ENCODE measurements around the gene PIK3R3.
"Not testable (repeated sequence)": the region's sequence is repeated elsewhere in the genome, so short reads cannot be mapped to it uniquely, and the experiment has no call there.

The PIK3R3 gene

DNA sequence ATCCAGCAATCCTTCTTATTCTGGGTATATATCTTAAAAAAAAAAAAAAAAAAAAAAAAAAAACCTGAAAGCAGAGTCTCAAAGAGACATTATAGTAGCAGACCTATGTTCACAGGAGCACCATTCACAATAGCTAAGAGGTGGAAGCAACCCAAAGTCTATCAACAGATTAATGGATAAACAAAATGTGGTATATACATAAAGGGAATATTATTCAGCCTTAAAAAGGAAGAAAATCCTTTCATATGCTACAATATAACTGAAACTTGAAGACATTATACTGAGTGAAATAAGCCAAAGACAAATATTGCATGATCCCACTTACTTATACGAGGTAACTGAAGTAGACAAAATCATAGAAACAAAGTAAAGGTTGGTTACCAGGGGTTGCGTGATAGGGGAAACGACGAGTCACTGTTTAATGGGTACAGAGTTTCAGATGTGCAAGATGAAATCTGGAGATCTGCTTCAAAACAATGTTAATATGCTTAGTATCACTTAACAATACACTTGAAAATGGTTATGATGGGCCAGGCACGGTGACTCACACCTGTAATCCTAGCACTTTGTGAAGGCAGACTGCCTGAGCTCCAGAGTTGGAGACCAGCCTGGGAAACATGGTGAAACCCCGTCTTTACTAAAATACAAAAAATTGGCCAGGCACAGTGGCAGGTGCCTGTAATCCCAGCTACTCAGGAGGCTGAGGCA, 29.5 kb downstream of the PIK3R3 start:
- ATAC-seq (ENCODE audit: low read depth): no peak
- Mint-ChIP-seq H3K4me1 (no peaks in the 10 kb centered on the region), H3K9me3 (peaks cover 5% of the 10 kb centered on the region), H3K36me3 (peaks cover 2% of the 10 kb centered on the region), H3K27me3 (peaks cover 2% of the 10 kb centered on the region), H3K27ac (no peak overlapping the region), H3K4me3 (no peak overlapping the region)
- no peak for DNase-seq (ENCODE audit: low spot score in 2 of 2)

- Mint-ChIP-seq H3K36me3 (peaks cover 2% of the 10 kb centered on the region), H3K27ac (no peak overlapping the region), H3K9me3 (peaks cover 5% of the 10 kb centered on the region), H3K27me3 (no peaks in the 10 kb centered on the region), H3K4me3 (no peak overlapping the region), H3K4me1 (no peaks in the 10 kb centered on the region)
- no peak for DNase-seq (ENCODE audit: low spot score in 2 of 2)
- ATAC-seq (ENCODE audit: low read depth): no peak
Measured at GRCh38 chr1:46099215-46099614, 33.2 kb downstream of the PIK3R3 start.

- Mint-ChIP-seq H3K36me3 (peaks cover 2% of the 10 kb centered on the region), H3K4me1 (no peaks in the 10 kb centered on the region), H3K4me3 (peak overlapping the region; percentile 24), H3K27me3 (no peaks in the 10 kb centered on the region), H3K9me3 (peaks cover 5% of the 10 kb centered on the region), H3K27ac (no peak overlapping the region)
- ATAC-seq (ENCODE audit: low read depth) (no peak), DNase-seq (ENCODE audit: low spot score in 2 of 2) (no peak)
Measured at GRCh38 chr1:46098027-46098712, 34.3 kb downstream of the PIK3R3 start.

DNA sequence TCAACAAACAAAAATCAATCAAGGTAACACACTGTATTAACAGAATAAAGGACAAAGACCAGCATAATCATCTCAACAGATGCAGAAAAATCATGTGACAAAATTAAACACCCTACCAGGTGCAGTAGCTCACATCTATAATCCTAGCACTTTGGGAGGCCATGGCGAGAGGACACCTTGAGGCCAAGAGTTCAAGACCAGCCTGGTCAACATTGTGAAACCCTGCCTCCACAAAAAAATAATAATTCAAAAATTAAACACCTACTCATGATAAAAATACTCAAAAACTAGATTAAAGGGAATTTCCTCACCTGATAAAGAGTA, 35.3 kb downstream of the PIK3R3 start:
- H3K27me3 Mint-ChIP-seq: no peaks in the 10 kb centered on the region
- peaks cover 5% of the 10 kb centered on the region for H3K9me3 Mint-ChIP-seq
- peaks cover 2% of the 10 kb centered on the region for H3K36me3 Mint-ChIP-seq
- ATAC-seq (ENCODE audit: low read depth) (no peak), DNase-seq (ENCODE audit: low spot score in 2 of 2) (no peak)
- H3K4me3 Mint-ChIP-seq: no peak overlapping the region
- H3K4me1 Mint-ChIP-seq: no peaks in the 10 kb centered on the region
- H3K27ac Mint-ChIP-seq: no peak overlapping the region

DNA sequence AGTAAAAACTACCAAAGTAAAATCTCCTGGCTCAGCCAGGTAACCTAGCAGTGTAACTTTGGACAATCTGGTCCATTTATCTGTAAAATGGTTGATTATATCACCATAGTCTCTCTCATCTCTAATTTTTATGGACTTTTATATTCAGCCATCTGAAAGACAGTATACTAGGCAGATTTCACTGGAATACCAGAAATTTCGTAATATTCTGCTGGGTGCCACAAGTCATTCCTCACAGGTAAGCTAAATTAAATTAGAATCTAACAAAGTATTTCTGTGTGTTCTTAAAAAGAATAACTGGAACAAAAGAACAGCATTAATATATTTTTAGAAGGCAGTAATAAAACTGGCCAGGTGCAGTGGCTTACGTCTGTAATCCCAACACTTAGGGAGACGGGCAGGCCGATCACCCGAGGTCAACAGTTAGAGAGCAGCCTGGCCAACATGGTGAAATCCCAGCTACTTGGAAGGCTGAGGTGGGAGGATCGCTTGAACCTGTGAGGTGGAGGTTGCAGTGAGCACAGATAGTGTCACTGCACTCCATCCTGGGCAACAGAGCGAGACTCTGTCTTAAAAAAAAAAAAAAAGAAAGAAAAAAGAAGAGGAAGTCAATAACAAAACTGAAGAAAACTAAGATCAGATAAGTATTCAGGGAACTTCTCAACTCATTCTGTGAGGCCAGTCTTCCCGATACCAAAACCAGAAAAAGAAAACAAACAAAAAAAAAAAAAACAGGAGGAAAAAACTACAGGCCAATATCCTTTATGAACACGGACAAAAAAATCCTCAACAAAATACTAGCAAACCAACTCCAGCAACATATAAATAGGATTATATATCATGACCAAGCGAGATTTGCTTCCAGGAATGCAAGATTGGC, 35.9 kb downstream of the PIK3R3 start:
- DNase-seq (ENCODE audit: low spot score in 2 of 2) (no peak), ATAC-seq (ENCODE audit: low read depth) (peak; percentile 37)
- H3K27me3 Mint-ChIP-seq: no peaks in the 10 kb centered on the region
- H3K27ac Mint-ChIP-seq: no peak overlapping the region
- peaks cover 2% of the 10 kb centered on the region for H3K36me3 Mint-ChIP-seq
- H3K4me1 Mint-ChIP-seq: no peaks in the 10 kb centered on the region
- H3K4me3 Mint-ChIP-seq: no peak overlapping the region
- H3K9me3 Mint-ChIP-seq: peaks cover 5% of the 10 kb centered on the region

GRCh38 chr1:46095110-46095509, 37.3 kb downstream of the PIK3R3 start:
- not testable (repeated sequence) for H3K9me3 Mint-ChIP-seq; DNase-seq (ENCODE audit: low spot score in 2 of 2); H3K27ac Mint-ChIP-seq; H3K27me3 Mint-ChIP-seq; H3K4me1 Mint-ChIP-seq; H3K4me3 Mint-ChIP-seq; ATAC-seq (ENCODE audit: low read depth); H3K36me3 Mint-ChIP-seq

DNA sequence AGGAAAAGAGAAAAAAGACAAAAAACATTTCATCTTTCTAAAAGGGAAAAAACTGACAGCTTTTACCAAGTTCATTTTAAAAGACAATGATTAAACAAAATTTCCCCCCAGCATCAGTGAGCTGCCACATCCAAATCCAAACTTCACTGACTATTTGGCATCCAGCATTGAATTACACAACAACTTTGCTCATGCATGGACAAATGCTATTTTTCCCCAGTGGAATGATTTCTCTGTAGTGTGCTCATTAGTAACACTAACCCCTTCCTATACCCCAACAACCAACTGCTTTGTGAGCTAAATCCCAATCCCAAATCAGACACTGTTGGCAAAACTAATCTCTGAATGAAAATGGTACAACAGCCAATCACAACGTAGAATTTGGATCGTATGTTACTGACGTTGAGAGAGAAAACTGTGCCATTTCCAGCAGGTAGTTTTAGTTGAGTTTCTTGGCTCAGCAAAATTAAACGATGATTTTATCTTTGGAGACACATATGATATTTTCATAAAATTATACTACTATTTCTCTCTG, 37.9 kb downstream of the PIK3R3 start:
- no peak for DNase-seq (ENCODE audit: low spot score in 2 of 2)
- ATAC-seq (ENCODE audit: low read depth): no peak
- Mint-ChIP-seq H3K4me3 (no peak overlapping the region), H3K27ac (no peak overlapping the region), H3K27me3 (no peaks in the 10 kb centered on the region), H3K36me3 (peaks cover 2% of the 10 kb centered on the region), H3K9me3 (peaks cover 5% of the 10 kb centered on the region), H3K4me1 (no peaks in the 10 kb centered on the region)

DNA sequence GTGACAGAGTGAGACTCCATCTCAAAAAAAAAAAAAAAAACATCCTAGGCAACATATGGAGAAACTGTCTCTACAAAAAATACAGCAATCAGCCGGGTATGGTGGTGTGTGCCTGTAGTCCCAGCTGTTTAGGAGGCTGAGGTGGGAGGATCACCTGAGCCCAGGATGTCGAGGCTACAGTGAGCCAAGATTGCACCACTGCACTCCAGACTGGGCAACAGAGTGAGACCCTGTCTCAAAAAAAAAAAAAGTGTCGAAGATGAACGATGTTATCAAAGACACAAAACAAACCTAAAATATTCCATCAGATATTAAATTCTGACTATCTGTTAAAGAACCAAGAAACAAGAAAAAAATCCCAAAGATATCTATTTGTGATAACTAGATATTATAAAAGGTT, 38.6 kb downstream of the PIK3R3 start:
- not testable (repeated sequence) for H3K27ac Mint-ChIP-seq; H3K4me1 Mint-ChIP-seq; H3K27me3 Mint-ChIP-seq; ATAC-seq (ENCODE audit: low read depth); DNase-seq (ENCODE audit: low spot score in 2 of 2); H3K36me3 Mint-ChIP-seq; H3K4me3 Mint-ChIP-seq; H3K9me3 Mint-ChIP-seq

GRCh38 chr1:46087891-46088290, 44.5 kb downstream of the PIK3R3 start:
- Mint-ChIP-seq H3K27ac (no peak overlapping the region), H3K36me3 (no peaks in the 10 kb centered on the region), H3K4me3 (no peak overlapping the region), H3K27me3 (no peaks in the 10 kb centered on the region), H3K4me1 (peaks cover 2% of the 10 kb centered on the region), H3K9me3 (no peaks in the 10 kb centered on the region)
- DNase-seq (ENCODE audit: low spot score in 2 of 2) (no peak), ATAC-seq (ENCODE audit: low read depth) (no peak)

DNA sequence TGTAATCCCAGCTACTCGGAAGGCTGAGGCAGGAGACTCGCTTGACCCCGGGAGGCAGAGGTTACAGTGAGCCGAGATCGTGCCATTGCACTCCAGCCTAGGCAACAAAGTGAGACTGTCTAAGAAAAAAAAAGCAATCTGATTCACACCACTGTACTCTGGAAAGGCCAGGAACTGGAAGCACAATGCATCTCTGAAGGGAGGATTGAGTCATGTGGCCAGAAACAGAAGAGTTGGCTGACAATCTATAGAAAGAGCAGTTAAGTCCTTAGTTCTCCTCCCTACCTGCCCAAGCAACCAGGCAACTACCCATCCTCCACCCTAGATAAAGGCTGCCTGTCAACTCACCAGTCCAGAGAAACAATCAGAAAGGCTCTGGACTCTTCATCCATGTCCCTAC, 45.9 kb downstream of the PIK3R3 start:
- Mint-ChIP-seq H3K4me1 (peaks cover 2% of the 10 kb centered on the region), H3K4me3 (no peak overlapping the region), H3K36me3 (peaks cover 3% of the 10 kb centered on the region), H3K27ac (no peak overlapping the region), H3K9me3 (no peaks in the 10 kb centered on the region), H3K27me3 (no peaks in the 10 kb centered on the region)
- ATAC-seq (ENCODE audit: low read depth) (no peak), DNase-seq (ENCODE audit: low spot score in 2 of 2) (no peak)

- Mint-ChIP-seq H3K4me1 (peaks cover 2% of the 10 kb centered on the region), H3K27ac (no peak overlapping the region), H3K36me3 (peaks cover 3% of the 10 kb centered on the region), H3K9me3 (no peaks in the 10 kb centered on the region), H3K4me3 (no peak overlapping the region), H3K27me3 (no peaks in the 10 kb centered on the region)
- DNase-seq (ENCODE audit: low spot score in 2 of 2) (no peak), ATAC-seq (ENCODE audit: low read depth) (no peak)
Measured at GRCh38 chr1:46084553-46085451, 47.6 kb downstream of the PIK3R3 start.

GRCh38 chr1:46083579-46083978, 48.9 kb downstream of the PIK3R3 start:
- Mint-ChIP-seq H3K27ac (no peak overlapping the region), H3K27me3 (no peaks in the 10 kb centered on the region), H3K36me3 (peaks cover 3% of the 10 kb centered on the region), H3K9me3 (no peaks in the 10 kb centered on the region), H3K4me1 (peaks cover 2% of the 10 kb centered on the region), H3K4me3 (no peak overlapping the region)
- ATAC-seq (ENCODE audit: low read depth) (no peak), DNase-seq (ENCODE audit: low spot score in 2 of 2) (no peak)

DNA sequence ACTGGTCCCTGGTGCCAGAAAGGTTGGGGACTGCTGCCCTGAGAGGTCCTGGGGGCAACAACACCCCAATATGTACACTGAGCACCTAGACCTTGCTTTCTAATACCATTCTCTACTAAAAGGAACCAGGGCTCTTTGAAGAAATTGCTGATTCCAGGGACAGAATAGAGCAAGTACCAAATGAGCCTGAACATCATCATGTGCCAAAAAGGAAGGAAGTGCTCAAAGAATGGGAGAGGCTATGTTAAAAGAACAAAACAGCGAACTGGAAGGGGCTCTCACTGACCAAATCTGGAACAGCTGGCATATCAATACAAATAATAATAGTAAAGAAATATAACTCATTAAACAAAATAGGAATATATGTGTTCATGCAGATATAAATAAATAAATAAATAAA, 50.8 kb downstream of the PIK3R3 start:
- Mint-ChIP-seq H3K36me3 (peaks cover 3% of the 10 kb centered on the region), H3K27ac (no peak overlapping the region), H3K9me3 (no peaks in the 10 kb centered on the region), H3K27me3 (no peaks in the 10 kb centered on the region), H3K4me1 (no peaks in the 10 kb centered on the region), H3K4me3 (no peak overlapping the region)
- DNase-seq (ENCODE audit: low spot score in 2 of 2) (no peak), ATAC-seq (ENCODE audit: low read depth) (no peak)
